DLD1 (cell line): ENCODE data around the gene SH3BP5.

Experiments
- in situ Hi-C: cut with HindIII; loops from 2 replicates; pipeline ENCODE4 v1.10.0; 2017; ENCODE audit warnings: low sequenced_read_pairs

The SH3BP5 gene

GRCh38 chr3:15347063-15347736, 14.8 kb upstream of the SH3BP5 start:
- in situ Hi-C loops: no loop called here

- in situ Hi-C loops: no loop called here
These were observed 14.1 kb upstream of the SH3BP5 start for GRCh38 chr3:15346516-15346915.

GRCh38 chr3:15345608-15346137, 13.3 kb upstream of the SH3BP5 start:
- in situ Hi-C loops: no loop called here

GRCh38 chr3:15345066-15345607, 12.8 kb upstream of the SH3BP5 start:
- in situ Hi-C loops: no loop called here

- in situ Hi-C loops: no loop called here
These were observed 10.6 kb upstream of the SH3BP5 start for GRCh38 chr3:15342945-15343344.

GRCh38 chr3:15342246-15342645, 9.9 kb upstream of the SH3BP5 start:
- in situ Hi-C loops: no loop called here

- in situ Hi-C loops: no loop called here
These were observed 8.8 kb upstream of the SH3BP5 start for GRCh38 chr3:15341030-15341726.

GRCh38 chr3:15339786-15340215, 7.4 kb upstream of the SH3BP5 start:
- in situ Hi-C loops: no loop called here

GRCh38 chr3:15339001-15339400, 6.6 kb upstream of the SH3BP5 start:
- in situ Hi-C loops: no loop called here

GRCh38 chr3:15337963-15338362, 5.6 kb upstream of the SH3BP5 start:
- in situ Hi-C loops: no loop called here

GRCh38 chr3:15336057-15336456, 3.7 kb upstream of the SH3BP5 start:
- in situ Hi-C loops: no loop called here

- in situ Hi-C loops: no loop called here
These were observed 1.5 kb upstream of the SH3BP5 start for GRCh38 chr3:15333956-15334263.

- in situ Hi-C loops: no loop called here
These were observed 941 bp upstream of the SH3BP5 start for GRCh38 chr3:15333099-15333955.

GRCh38 chr3:15331606-15332404, 581 bp downstream of the SH3BP5 start:
- in situ Hi-C loops: no loop called here

- in situ Hi-C loops: no loop called here
These were observed 1.2 kb downstream of the SH3BP5 start for GRCh38 chr3:15331072-15331605.

GRCh38 chr3:15330031-15330596, 2.3 kb downstream of the SH3BP5 start:
- in situ Hi-C loops: no loop called here

- in situ Hi-C loops: no loop called here
These were observed 3.1 kb downstream of the SH3BP5 start for GRCh38 chr3:15329046-15330005.

- in situ Hi-C loops: no loop called here
These were observed 4.4 kb downstream of the SH3BP5 start for GRCh38 chr3:15327941-15328340.

GRCh38 chr3:15326673-15327072, 5.7 kb downstream of the SH3BP5 start:
- in situ Hi-C loops: no loop called here
